Lung (tissue), 12 donors: ENCODE measurements around the gene PMPCA. TPM values are rescaled to one million over a fixed set of nuclear protein-coding genes. Genes with fewer than 3 reads are reported as not detected.
"Not testable (repeated sequence)": the region's sequence is repeated elsewhere in the genome, so short reads cannot be mapped to it uniquely, and the experiment has no call there.

Source experiments
- ATAC-seq: fragments of 200-7000 bp; cut with Tn5 transposase; one replicate; pipeline ENCODE4 v1.9.1; 2020; ENCODE audit warnings: moderate number of reproducible peaks; ENCODE audit not compliant: insufficient read depth, low FRiP score
- DNase-seq, 3 donors: peaks; one replicate each; pipeline ENCODE4 v3.0.0-alpha.2; 2013 to 2017
- H3K27ac ChIP-seq, 2 donors: one replicate each; pipeline ENCODE4 v1.5.1; 2013; ENCODE audit warnings: mild to moderate bottlenecking in 2 of 2, moderate library complexity in 2 of 2, control low read depth in 1 of 2, inconsistent platforms in 1 of 2, low read depth in 1 of 2, low read length in 1 of 2
- H3K27me3 ChIP-seq, 3 donors: one replicate each; pipeline ENCODE4 v1.5.1; 2013; ENCODE audit warnings: low read length in 2 of 3; ENCODE audit not compliant: control insufficient read depth in 3 of 3, insufficient read depth in 3 of 3
- H3K36me3 ChIP-seq, 4 donors: one replicate each; pipeline ENCODE4 v1.5.1; 2013; ENCODE audit warnings: low read length in 4 of 4, mild to moderate bottlenecking in 1 of 4, moderate library complexity in 1 of 4; ENCODE audit not compliant: control insufficient read depth in 4 of 4, insufficient read depth in 4 of 4
- H3K4me1 ChIP-seq, 5 donors: one replicate each; pipeline ENCODE4 v1.5.1; 2013; ENCODE audit warnings: low read length in 5 of 5, mild to moderate bottlenecking in 2 of 5, moderate library complexity in 1 of 5; ENCODE audit not compliant: control insufficient read depth in 5 of 5, insufficient read depth in 5 of 5
- H3K4me3 ChIP-seq: one replicate; pipeline ENCODE4 v1.5.1; 2013; ENCODE audit warnings: mild to moderate bottlenecking, control low read depth, moderate library complexity
- H3K9ac ChIP-seq, 2 donors: one replicate each; pipeline ENCODE4 v1.5.1; 2013; ENCODE audit warnings: low read length in 2 of 2, control low read depth in 1 of 2; ENCODE audit not compliant: insufficient read depth in 1 of 2
- H3K9me3 ChIP-seq, 4 donors: one replicate each; pipeline ENCODE4 v1.5.1; 2013; ENCODE audit warnings: low read length in 3 of 4, mild to moderate bottlenecking in 1 of 4, moderate library complexity in 1 of 4; ENCODE audit not compliant: control insufficient read depth in 4 of 4, insufficient read depth in 3 of 4
- CTCF ChIP-seq: IDR thresholded peaks from 2 replicates; pipeline ENCODE4 v1.5.1; 2012; ENCODE audit warnings: mild to moderate bottlenecking; ENCODE audit errors: control extremely low read depth, extremely low read depth
- WGBS, 2 donors: extraction: QIAGEN DNeasy Blood & Tissue Kit; methylation state at CpG; one replicate each; pipeline ENCODE4 v1.1.7; 2013; 5-methylcytosine and 5-hydroxymethylcytosine counted together
- polyA plus RNA-seq, 2 donors: library from polyadenylated mRNA; stranded (reverse); fragments of 200-250 nt; gene quantifications; one replicate each; pipeline ENCODE4 v1.2.1, GENCODE V29; 2013
- total RNA-seq, 2 donors: library from RNA; depleted of rRNA in 1 of 2; stranded (reverse); fragments of >200 nt in 1 of 2; gene quantifications; one replicate each; pipeline ENCODE4 v1.2.1, GENCODE V29; 2014 to 2021
- donor health status: control.
- donor health status: control.
- donor health status: Bipolar disorder and iron deficiency.
- donor health status: healthy.
- donor health status: DM: yes; HTN: yes; CAD: no.

The PMPCA gene
- total and polyA plus RNA-seq, 4 donors: 26.5 to 46.7 (median 40.5) TPM

- WGBS, 2 donors: 90 to 96% methylated on average over 14 of the region's 14 CpGs
- no peak overlapping the region for H3K27ac ChIP-seq
- H3K9ac ChIP-seq: no peak overlapping the region
- ATAC-seq: no peak
- H3K36me3 ChIP-seq: peaks cover 0 to 29% (median 7%) of the 10 kb centered on the region in 4 donors
- H3K4me1 ChIP-seq: peaks cover 0 to 10% (median 0%) of the 10 kb centered on the region in 5 donors
- no peak for TF ChIP-seq CTCF
- no peaks in the 10 kb centered on the region for H3K27me3 ChIP-seq
- no peaks in the 10 kb centered on the region for H3K9me3 ChIP-seq
- no peak for DNase-seq
- no peak overlapping the region for H3K4me3 ChIP-seq
These were observed 5.7 kb upstream of the PMPCA start for GRCh38 chr9:136404801-136405136.

- ATAC-seq: no peak
- peaks cover 0 to 8% (median 0%) of the 10 kb centered on the region in 5 donors for H3K4me1 ChIP-seq
- H3K27me3 ChIP-seq: no peaks in the 10 kb centered on the region
- TF ChIP-seq CTCF: no peak
- H3K9ac ChIP-seq: no peak overlapping the region
- H3K36me3 ChIP-seq: peaks cover 0 to 29% (median 7%) of the 10 kb centered on the region in 4 donors
- no peak overlapping the region for H3K4me3 ChIP-seq
- 81 to 91% methylated on average over 7 of the region's 7 CpGs for WGBS, 2 donors
- H3K9me3 ChIP-seq: no peaks in the 10 kb centered on the region
- H3K27ac ChIP-seq: no peak overlapping the region
- no peak for DNase-seq
These were observed 5.0 kb upstream of the PMPCA start for GRCh38 chr9:136405481-136405880.

- DNase-seq: not testable (repeated sequence)
- WGBS, 2 donors: 92 to 96% methylated on average over 10 of the region's 10 CpGs
These were observed 4.6 kb upstream of the PMPCA start for GRCh38 chr9:136405904-136406303.

GRCh38 chr9:136407061-136407460, 3.4 kb upstream of the PMPCA start:
- peaks cover 0 to 19% (median 8%) of the 10 kb centered on the region in 5 donors for H3K4me1 ChIP-seq
- H3K27ac ChIP-seq, ATAC-seq, H3K9ac ChIP-seq, H3K27me3 ChIP-seq, H3K4me3 ChIP-seq, H3K9me3 ChIP-seq, DNase-seq: not testable (repeated sequence)
- peaks cover 0 to 29% (median 11%) of the 10 kb centered on the region in 4 donors for H3K36me3 ChIP-seq
- WGBS, 2 donors: 94 to 96% methylated on average over 28 of the region's 28 CpGs

More at GRCh38 chr9:136405904-136406303, 4.6 kb upstream of the PMPCA start:
- not testable (repeated sequence) for H3K9ac ChIP-seq, H3K9me3 ChIP-seq, ATAC-seq, H3K4me1 ChIP-seq, H3K27me3 ChIP-seq, H3K4me3 ChIP-seq, H3K27ac ChIP-seq
- peaks cover 0 to 29% (median 9%) of the 10 kb centered on the region in 4 donors for H3K36me3 ChIP-seq
